GM12873 (cell line): ENCODE measurements around the gene SAMD10.

Experiments
- CTCF ChIP-seq: IDR thresholded peaks from 2 replicates; pipeline ENCODE4 v1.5.1; 2012; ENCODE audit warnings: low read depth, mild to moderate bottlenecking, moderate library complexity, low read length, control low read depth; ENCODE audit not compliant: insufficient read depth; ENCODE audit errors: missing control alignments

Gene SAMD10

GRCh38 chr20:63968136-63968927 lies 11.1 kb downstream of the SAMD10 start:
- no peak for TF ChIP-seq CTCF

DNA sequence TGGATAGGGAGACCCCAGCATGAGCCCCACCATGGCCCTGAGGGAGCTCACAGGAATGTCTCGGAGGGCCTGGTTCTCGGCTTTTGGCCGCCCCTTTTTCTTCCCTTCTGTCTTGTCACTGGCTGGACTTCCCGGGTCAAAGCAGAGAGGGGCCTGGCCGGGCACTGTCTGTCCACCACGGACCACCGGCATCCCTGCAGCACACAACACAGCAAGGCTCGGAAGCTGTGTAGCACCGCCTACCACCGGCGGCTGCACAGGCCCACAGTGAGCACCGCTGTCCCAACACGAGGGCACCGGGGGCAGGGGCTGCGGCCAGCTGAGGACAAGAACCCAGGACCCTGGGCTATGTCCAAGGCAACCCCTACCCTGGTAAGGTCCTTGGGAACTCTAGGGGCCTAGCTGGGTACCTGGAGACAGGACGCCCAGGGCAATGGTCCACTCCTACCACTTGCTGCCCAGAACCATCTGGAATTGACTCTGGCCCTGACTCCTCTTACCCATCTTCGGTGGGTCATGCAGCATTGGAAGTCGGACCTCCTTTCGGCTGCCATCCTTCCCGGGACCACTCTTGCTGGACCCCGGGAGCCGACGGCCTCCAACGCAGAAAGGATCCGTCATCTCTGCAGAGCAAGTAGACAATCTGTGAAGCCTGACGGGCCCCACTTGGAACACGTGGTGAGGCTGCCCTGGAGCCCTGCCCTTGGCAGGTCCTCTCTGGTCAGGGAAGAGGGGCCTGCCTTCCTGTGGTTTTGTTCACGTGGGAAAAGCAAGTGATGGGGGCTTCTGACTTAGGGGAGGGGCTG lies 11.9 kb downstream of the SAMD10 start:
- TF ChIP-seq CTCF = no peak

DNA sequence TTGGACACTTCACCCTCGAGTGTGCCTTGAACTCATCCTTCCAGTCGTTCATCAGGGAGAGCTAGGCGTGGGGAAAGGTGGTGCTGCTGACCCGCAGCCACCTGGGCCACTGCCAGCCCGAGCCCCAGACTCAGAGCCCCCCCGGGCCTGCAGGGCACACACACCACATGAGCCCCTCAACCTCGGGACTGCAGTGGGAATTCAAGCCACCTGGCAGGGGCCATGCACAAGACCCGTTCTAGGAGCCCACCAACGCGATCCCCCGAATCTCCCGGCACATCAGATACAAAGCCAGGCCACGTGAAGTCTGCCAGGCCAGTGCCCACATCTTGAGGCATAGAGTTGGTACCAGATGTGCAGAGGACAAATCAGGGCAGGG lies 12.5 kb downstream of the SAMD10 start:
- TF ChIP-seq CTCF = no peak

DNA sequence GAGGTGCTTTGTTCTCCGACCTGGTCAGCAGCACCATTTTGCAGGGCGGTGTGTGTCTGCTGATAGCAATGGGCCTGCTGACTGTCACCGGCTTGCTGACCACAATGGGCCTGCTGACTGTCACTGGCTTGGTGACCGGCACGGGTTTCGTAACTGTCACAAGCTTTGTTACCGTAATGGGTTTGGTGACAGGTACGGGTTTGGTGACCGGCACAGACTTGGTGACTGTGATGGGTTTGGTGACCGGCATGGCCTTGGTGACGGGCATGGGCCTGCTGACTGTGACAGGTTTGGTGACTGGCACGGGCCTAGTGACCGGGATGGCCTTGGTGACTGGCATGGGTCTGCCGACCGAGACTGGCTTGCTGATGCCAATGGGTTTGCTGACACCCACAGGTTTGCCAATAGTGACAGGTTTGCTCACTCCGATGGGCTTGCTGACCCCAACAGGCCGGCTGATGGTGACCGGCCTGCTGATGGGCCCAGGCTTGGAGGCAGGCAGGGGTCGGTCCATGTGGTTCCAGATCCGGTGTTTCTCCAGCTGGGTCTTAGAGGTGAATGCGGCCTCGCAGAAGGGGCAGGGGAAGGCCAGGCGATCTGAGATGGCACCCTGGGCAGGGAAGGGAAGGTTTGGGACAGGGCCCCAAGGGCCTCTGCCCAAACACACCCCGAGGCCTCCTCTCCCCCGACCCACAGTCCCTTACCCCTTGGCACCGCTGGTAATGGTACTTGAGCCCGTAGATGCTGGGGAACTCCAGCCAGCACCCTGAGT lies 13.1 kb downstream of the SAMD10 start:
- TF ChIP-seq CTCF = no peak

DNA sequence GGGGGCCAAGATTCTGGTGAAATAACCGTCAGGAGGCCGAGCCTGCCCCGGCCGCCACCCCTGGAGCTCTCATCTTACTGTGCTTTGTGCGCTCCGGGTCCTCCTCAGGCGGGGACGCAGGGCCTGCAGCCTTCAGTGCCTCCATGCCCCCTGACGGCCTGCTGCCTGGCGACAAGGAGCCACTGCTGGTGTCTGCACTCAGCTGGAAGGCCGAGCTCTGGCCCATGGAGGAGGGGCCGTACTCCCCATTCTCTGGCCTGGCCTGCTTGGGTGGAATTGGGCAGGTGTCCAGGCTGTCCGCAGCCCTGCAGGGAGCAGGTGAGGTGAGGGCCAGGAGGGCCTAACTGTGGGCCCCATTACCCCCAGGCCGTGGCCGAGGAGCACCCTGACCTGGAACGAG lies 15.0 kb downstream of the SAMD10 start:
- TF ChIP-seq CTCF = no peak

- no peak for TF ChIP-seq CTCF
These were observed 15.6 kb downstream of the SAMD10 start for GRCh38 chr20:63963784-63964301.

GRCh38 chr20:63963348-63963741 lies 16.1 kb downstream of the SAMD10 start:
- no peak for TF ChIP-seq CTCF
